PC-9 (cell line): ENCODE measurements around the gene CACNA1H.

Source experiments
- CTCF ChIP-seq: fragments of 200-600 bp; sonication (generic); conservative IDR thresholded peaks from 2 replicates; pipeline ENCODE4 v1.6.1; 2017; ENCODE audit warnings: mixed run types, antibody characterized with exemption, mild to moderate bottlenecking, moderate library complexity
- EZH2 ChIP-seq: fragments of 200-600 bp; sonication (generic); IDR thresholded peaks from 2 replicates; pipeline ENCODE4 v1.8.0; 2017; ENCODE audit warnings: antibody characterized with exemption, low read depth

GRCh38 chr16:1106659-1107058 is 46.2 kb upstream of the CACNA1H start:
- TF ChIP-seq CTCF (no peak), EZH2 (no peak)
